ENCODE measurements around the gene KIAA1671.
"Not testable (repeated sequence)": the region's sequence is repeated elsewhere in the genome, so short reads cannot be mapped to it uniquely, and the experiment has no call there.

Gene KIAA1671

DNA sequence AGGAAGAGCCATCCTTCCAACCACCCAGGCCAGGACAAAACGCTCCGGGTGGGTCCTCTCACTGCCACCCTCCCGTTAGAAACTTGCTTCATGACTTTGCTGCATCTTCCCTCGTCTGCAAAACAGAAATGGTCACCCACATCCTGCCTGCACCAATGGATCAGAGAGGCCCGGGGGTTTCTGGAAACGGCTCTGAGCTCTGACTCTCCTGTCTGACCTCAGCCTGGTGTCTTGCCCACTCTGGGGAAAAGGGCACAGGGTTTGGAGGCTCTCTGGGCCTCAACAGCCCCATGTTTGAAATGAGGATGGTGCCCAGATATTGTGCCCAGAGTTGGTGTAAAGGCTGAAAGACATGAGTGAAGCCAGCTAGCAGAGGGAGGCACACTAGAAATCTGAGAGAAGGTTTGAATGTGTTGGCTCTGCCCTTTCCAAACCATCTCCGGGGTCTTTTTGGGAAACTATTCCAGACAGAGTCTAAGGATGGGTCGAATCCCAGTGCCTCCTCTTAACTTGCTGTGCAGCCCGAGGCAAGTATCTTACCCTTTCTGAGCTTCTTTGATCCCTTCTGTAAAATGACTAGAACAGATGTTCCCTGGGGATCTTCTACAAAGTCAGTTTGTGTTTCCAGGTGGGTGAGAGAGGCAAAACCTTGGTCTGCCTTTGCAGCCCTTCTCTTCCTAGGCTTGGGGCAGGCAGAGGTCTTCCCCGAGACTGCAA, 249.2 kb downstream of the KIAA1671 start:
- no peak for ATAC-seq
- no peak for DNase-seq

DNA sequence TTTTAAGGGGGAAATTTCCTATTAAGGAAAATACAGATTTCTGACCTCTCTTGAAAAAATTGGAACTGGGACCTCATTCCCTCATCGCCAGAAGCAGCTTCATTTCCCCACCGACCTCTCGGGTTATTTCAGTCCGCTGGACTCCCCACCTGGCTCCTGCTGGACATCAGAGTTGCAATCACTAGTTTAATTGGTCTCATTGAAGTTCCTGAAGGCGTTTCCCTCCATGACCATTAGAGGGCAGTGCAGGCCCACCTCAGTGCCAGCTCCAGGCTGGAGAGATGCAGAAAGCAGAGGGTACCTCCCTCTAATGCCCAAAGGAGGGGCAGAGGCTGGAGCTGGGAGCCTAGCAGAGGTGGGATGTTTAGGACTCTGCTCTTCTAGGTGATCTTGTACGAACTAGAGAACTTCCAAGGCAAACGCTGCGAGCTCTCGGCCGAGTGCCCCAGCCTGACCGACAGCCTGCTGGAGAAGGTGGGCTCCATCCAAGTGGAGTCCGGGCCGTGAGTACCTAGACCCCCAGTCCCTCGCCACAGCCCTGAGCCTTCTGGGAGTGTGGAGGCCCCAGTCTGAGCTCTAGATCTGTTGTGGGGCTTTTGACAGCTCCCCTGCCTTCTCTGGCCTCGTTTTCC, 249.9 kb downstream of the KIAA1671 start:
- DNase-seq = peak; percentile 66
- no peak for ATAC-seq

- ATAC-seq = no peak
- no peak for DNase-seq
Observed at GRCh38 chr22:25203082-25203481, 250.6 kb downstream of the KIAA1671 start.

DNA sequence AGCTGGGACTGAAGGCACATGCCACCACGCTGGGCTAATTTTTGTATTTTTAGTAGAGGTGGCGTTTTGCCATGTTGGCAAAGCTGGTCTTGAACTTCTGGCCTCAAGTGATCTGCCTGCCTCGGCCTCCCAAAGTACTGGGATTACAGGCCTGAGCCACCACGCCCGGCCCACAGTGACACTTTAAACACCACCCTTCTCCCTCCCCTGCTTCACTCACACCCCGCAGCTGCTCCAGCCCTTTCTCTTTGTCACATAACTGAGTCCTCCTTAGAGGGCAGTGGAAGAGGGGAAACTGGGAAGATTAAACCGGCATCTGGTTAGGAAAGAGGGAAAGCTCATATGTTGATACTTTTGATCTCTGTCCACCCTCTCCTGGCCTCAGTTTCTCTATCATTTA, 252.0 kb downstream of the KIAA1671 start:
- not testable (repeated sequence) for ATAC-seq, DNase-seq

- ATAC-seq (no peak), DNase-seq (no peak)
Observed at GRCh38 chr22:25205847-25206246, 253.3 kb downstream of the KIAA1671 start.

DNA sequence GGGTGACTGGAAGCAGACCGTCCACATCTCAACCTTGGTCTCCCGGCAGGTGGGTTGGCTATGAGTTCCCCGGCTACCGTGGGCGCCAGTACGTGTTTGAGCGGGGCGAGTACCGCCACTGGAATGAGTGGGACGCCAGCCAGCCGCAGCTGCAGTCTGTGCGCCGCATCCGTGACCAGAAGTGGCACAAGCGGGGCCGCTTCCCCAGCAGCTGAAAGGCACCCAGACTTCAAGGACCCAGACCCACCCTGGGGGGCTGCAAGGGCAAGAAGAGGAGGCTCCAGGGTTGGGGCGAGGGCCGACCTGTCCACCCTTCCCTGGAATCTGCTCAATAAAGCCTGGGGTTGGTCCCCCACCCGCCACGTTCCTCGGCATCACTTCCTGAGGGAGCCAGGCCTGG, 254.5 kb downstream of the KIAA1671 start:
- ATAC-seq (no peak), DNase-seq (no peak)

DNA sequence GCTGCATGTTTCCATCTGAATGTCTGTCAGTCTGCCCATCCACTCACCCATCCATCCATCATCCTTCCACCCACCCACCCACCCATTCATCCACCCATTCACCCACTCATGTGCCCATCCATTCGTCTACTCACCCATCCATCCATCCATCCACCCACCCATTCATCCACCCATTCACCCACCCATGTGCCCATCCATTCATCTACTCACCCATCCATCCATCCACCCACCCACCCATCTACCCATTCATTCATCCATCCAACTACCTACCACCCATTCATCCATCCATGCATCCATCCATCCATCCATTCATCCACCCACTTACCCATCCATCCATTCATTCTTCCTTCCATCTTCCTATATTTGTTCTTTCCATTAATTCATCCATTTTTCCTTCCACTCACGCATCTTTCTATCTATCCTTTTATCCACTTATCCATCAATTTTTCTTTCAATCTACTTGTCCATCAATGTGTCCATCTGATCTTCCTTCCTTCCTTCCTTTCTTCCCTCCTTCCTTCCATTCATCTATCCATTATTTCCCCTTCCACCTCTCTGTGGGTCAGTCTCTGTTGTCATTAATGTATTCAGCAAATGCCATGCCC, 255.1 kb downstream of the KIAA1671 start:
- DNase-seq (no peak), ATAC-seq (no peak)

GRCh38 chr22:25208328-25208727, 255.8 kb downstream of the KIAA1671 start:
- ATAC-seq (no peak), DNase-seq (no peak)

GRCh38 chr22:25208743-25209505, 256.4 kb downstream of the KIAA1671 start:
- DNase-seq (no peak), ATAC-seq (no peak)

- no peak for ATAC-seq
- no peak for DNase-seq
Observed at GRCh38 chr22:25210793-25211192, 258.3 kb downstream of the KIAA1671 start.

- DNase-seq (no peak), ATAC-seq (no peak)
Observed at GRCh38 chr22:25212337-25212736, 259.8 kb downstream of the KIAA1671 start.

DNA sequence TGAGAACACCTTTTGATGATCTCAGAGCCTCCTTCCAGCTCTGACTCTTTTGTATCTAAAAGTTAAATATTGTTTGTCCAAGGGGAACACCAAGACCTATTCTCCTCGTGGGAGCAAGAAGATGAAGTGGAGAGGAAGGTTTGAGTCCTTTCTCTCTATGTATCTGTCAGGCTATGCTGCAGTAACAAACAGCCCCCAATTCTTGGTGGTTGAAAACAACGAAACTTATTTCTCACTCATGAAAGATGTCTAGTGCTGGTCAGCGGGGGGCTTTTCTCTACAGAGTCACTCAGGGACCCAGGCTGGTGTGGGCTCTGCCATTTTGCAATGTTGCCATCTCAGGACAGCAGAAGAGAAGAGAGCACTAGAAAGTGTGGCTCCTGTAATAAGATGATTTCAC, 260.7 kb downstream of the KIAA1671 start:
- ATAC-seq = no peak
- DNase-seq = no peak

GRCh38 chr22:25216230-25216629, 263.7 kb downstream of the KIAA1671 start:
- no peak for ATAC-seq

DNA sequence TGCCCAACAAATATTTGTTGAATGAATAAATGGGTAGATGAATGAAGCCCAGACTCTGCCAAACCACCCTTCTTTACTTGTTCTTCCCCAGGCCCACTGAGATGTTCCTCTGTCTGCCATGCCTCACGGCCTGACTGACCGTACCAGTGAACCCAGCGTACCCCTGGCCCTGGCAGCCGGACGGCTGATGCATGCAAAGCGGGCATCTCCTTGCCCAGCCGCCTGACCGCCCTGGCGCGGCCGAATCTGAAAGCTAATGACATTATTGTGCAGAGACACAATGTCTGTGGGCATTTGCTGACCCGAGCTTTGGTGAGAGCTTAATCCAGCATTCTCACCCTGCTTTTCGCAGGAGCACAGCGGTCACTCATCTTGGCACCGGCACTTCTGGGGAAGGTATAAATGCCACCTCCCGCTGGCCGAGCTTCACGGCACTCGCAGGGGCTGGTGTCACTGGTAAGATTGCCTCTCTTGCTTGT, 266.7 kb downstream of the KIAA1671 start, which contains the start of gene CRYBB2:
Gene CRYBB2, plus strand, starts transcription at position 429 of the 479 bp plus-strand sequence. CDS start 1,791 bp downstream, outside the sequence.
- ATAC-seq = no peak
- no peak for DNase-seq

More at GRCh38 chr22:25216230-25216629, 263.7 kb downstream of the KIAA1671 start:
- no peak for DNase-seq

GRCh38 chr22:25219948-25220442, 267.5 kb downstream of the KIAA1671 start:
- DNase-seq (no peak), ATAC-seq (no peak)

- ATAC-seq (no peak), DNase-seq (no peak)
Observed at GRCh38 chr22:25221790-25222189, 269.3 kb downstream of the KIAA1671 start.

DNA sequence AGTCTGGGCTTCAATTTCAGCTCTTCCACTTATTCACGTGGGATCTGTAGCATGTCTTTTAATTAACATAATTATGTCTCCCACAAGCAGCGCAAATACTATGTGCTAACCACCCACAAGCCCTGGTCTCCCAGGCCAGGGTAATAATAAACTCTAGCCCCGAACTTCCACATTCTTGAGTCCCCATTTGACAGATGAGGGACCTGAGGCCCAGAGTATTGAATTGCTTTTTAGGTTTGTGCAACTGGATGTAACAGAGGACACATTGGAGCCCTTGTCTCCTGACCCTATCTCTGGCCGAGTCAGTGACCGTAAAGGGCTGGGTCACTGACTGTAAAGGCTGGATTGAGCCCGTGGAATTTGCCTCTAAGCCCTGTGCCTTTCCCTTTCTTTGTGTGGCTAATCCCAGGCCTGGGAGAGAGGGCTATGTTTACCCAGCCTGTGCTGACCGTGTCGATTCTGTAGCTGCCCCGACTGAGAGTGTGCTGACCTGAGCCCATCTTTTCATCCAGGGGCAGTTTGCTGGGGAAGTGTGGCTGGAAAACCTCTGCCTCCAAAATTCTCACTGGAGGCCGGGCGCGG, 270.8 kb downstream of the KIAA1671 start:
- ATAC-seq (no peak), DNase-seq (no peak)

DNA sequence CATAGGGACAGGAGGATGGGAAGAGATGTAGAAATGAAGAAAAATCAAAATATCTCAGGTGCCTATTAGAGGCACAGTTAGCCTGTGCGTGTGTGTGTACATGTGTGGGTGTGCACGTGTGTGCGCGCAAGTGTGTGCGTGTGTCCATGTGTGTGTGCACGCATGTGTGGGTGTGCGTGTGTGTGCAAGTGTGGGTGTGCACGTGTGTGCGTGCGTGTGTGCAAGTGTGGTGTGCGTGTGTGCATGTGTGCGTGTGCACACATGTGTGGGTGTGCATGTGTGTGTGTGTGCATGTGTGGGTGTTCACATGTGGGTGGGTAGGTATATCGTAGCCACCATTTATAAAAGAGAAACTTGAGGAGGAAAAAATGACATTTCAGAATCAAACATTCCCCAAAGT, 276.3 kb downstream of the KIAA1671 start:
- no peak for ATAC-seq
- no peak for DNase-seq

GRCh38 chr22:25230760-25231159, 278.2 kb downstream of the KIAA1671 start:
- not testable (repeated sequence) for ATAC-seq, DNase-seq

- ATAC-seq (no peak), DNase-seq (no peak)
Observed at GRCh38 chr22:25232301-25232700, 279.8 kb downstream of the KIAA1671 start.

GRCh38 chr22:25233706-25234105, 281.2 kb downstream of the KIAA1671 start:
- not testable (repeated sequence) for ATAC-seq, DNase-seq

Data from stimulated activated naive CD8-positive, alpha-beta T cell treated with anti-CD3 and anti-CD28 coated beads, Interleukin-15, Interleukin-2, amounts not matched to agents 100 U/mL and 50 U/mL, for 24 hours (primary cell).